GM19351 (cell line): Measurements from ENCODE around the gene CCDC87.
A peak's percentile ranks its signal among the peaks of the same experiment; 100 is the strongest.
"Not testable (repeated sequence)": the region's sequence is repeated elsewhere in the genome, so short reads cannot be mapped to it uniquely, and the experiment has no call there.

Source experiments
- ATAC-seq: cut with Tn5 transposase; IDR thresholded peaks from one replicate; pipeline ENCODE4 v1.9.1; 2021; ENCODE audit warnings: mild to moderate bottlenecking, moderate library complexity; ENCODE audit not compliant: unreplicated experiment

Gene CCDC87

DNA sequence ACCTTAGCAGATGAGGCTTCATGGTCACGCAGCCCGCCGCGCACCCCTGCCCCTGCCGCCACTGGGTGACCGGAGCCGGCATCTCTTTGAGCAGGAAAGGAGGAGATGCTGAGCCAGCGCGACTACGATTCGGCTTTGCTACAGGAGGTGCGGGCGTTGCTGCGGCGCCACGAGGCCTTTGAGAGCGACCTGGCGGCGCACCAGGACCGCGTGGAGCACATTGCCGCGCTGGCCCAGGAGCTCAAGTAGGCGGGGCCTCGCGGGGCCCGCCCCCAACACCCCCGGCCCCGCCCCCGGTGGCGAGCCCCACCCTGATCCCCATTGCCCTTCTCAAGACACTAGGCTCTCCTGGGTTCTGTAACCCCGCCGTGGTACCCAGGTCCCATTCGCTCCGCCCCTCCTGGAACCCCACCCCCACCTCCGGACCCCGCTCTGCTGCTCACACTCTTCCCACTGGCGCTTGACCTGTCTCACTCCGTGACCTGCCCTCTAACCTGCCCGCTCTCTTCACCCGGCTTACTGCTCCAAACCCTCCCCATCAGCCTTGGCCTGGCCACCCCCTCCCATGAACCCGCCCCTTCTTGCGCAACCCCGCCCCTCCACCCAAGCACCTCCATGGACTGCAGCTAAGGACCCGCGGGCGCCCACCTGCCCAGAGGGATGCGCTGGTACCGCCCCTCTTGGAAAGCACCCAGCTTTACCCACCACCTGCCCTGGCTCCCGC, 33.6 kb downstream of the CCDC87 start:
- ATAC-seq = no peak

GRCh38 chr11:66557733-66558326, 35.0 kb downstream of the CCDC87 start:
- ATAC-seq = no peak

DNA sequence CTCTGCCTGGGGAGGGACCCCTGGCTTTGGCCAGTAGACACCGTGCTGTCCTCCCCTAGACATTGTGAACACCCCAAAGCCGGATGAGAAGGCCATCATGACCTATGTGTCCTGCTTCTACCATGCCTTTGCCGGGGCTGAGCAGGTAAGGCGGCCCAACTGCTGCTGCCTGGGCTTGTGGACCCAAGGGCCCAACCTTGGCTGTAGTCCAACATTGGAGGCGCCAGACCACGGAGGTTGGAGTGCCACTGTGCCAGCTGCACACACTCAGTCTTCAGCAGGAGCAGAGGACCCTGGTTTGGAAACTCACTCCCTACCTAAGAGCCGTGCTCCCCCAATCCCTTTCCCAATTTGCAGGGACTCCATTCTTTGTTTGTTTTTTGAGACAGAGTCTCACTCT, 36.8 kb downstream of the CCDC87 start:
- ATAC-seq = no peak

- ATAC-seq = no peak
Observed at GRCh38 chr11:66555416-66555815, 37.4 kb downstream of the CCDC87 start.

DNA sequence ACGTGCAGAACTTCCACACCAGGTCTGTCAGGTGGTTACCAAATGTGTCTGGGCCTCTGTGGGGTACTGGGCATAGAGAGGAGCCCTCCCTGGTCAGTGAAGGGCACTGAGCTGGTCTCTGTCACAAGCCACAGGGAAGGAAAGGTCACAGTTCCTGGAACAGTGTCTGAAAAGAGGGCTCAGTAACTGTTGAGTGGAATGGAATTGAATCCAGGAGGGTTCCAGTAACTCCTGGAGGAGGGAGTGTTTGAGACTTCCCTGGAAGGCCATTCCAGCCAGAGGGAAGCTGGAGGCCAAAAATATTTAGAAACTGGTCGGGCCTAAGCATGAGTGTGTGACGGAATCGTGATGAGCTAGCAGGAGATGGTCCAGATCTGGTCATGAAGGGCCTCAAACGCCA, 38.3 kb downstream of the CCDC87 start:
- no peak for ATAC-seq

DNA sequence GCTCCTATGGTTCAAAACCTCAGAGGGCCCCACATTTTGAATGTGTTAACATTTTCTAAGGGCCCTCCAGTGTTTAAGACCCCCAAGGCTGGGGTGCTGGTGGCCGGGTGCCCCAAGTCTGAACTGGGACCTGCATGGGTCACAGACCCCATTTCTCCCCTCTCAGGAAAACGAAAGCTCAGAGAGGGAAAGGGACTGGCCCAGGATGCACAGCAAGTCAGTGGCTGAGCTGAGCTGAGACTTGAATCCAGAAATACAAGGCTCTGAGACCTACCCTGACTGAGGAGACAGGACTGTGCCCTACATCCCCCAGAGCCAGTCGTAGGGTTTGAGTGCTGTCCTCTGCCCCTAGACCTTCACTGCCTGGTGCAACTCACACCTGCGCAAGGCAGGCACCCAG, 42.0 kb downstream of the CCDC87 start:
- no peak for ATAC-seq

DNA sequence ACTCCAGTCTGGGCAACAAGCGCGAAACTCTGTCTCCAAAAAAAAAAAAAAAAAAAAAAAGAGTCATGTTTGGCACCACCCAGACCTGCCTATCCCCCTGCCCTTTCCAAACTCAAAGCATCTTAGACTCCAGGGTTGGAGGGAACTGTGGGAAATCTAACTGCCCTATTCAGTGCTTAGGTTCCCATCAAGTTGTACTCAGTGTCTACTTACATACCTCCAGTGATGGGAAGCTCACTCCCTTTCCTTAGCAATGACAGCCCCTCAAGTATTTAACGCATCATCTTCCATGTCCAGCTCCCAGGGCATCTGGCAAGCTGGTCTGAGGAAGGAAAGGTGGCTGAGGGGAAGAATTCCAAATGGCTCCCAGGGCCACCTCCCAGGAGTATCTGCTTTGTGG, 43.2 kb downstream of the CCDC87 start:
- ATAC-seq = no peak

GRCh38 chr11:66548774-66549630, 43.9 kb downstream of the CCDC87 start:
- ATAC-seq = no peak

- no peak for ATAC-seq
Observed at GRCh38 chr11:66548041-66548440, 44.8 kb downstream of the CCDC87 start.

- no peak for ATAC-seq
Observed at GRCh38 chr11:66547662-66548009, 45.2 kb downstream of the CCDC87 start.

GRCh38 chr11:66546966-66547661, 45.7 kb downstream of the CCDC87 start:
- ATAC-seq = no peak

DNA sequence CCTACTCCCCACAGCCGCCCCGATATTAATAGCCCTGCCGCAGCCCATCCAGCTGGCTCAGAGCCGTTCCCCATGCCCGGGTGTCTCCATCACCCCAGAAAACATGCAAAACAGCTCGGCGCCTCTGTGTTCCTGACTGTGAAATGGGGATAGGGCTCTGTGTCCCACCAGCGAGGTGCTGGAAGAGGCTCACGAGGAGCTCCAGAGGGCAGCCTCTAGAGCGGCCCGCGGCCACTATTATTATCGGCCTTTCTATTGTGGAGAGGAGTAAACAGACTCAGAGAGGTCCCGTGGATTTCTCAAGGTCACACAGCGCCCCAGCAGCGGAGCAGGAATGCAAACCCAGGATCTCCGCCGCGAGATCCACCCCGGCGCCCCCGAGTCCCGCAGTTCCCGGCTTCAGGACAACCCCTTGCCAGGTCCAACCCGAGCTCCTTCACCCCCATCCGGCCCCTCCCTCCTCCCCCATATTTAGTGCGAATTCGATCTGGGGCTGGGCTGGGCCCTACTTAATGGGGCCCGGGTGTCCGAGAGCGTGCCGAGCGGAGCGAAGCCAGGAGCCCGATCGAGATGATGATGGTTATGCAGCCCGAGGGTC, 46.4 kb downstream of the CCDC87 start, which contains the start of gene ACTN3:
Gene ACTN3, plus strand, starts transcription at position 536 of the 598 bp plus-strand sequence. Its CDS starts 35 bp downstream, at position 571.
- ATAC-seq = peak; percentile 1

- ATAC-seq = peak; percentile 83
Observed at GRCh38 chr11:66545701-66546367, 47.0 kb downstream of the CCDC87 start, which contains the start of gene ZDHHC24. ZDHHC24 (minus strand) TSS chr11:66546048; CDS start chr11:66546003, 45 bp downstream.

DNA sequence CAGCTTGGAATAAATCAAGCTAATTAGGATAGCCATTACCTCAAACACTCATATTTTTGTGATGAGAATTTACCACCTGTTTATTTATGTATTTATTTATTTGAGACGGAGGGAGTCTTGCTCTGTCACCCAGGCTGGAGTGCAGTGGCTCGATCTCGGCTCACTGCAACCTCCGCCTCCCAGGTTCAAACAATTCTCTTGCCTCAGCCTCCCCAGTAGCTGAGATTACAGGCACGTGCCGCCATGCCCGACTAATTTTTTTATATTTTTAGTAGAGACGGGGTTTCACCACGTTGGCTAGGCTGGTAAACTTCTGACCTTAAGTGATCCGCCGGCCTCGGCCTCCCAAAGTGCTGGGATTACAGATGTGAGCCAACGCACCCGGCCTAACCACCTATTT, 47.9 kb downstream of the CCDC87 start:
- ATAC-seq = not testable (repeated sequence)

GRCh38 chr11:66543263-66544107, 49.4 kb downstream of the CCDC87 start:
- ATAC-seq = no peak

GRCh38 chr11:66542362-66542761, 50.5 kb downstream of the CCDC87 start:
- no peak for ATAC-seq

GRCh38 chr11:66541892-66542291, 51.0 kb downstream of the CCDC87 start:
- no peak for ATAC-seq

DNA sequence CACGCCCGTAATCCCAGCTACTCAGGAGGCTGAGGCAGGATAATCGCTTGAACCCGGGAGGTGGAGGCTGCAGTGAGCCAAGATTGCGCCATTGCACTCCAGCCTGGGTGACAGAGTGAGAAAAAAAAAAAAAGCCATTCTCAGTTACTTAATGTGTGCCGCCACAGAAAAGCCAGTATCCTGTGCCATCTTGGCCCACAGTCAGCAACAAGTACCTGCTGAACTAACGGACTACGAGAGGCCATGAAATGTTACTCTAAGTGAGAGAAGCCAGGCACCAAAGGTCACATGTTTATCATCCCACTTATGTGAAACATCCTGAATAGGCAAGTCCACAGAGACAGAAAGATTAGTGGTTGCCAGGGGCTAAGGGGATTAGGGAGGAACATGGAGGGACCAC, 52.3 kb downstream of the CCDC87 start:
- not testable (repeated sequence) for ATAC-seq
